HepG2 (cell line): ENCODE results near the gene SARS2. TPM values are rescaled to one million over a fixed set of nuclear protein-coding genes. Genes with fewer than 3 reads are reported as not detected.
"Not testable (repeated sequence)": the region's sequence is repeated elsewhere in the genome, so short reads cannot be mapped to it uniquely, and the experiment has no call there.

ENCODE experiments used
- ATAC-seq: fragments of 200-7000 bp; cut with Tn5 transposase; 3 replicates; pipeline ENCODE4 v1.9.1; 2020; ENCODE audit warnings: mild to moderate bottlenecking, moderate library complexity
- BruUV-seq: library from RNA; stranded (reverse); fragments of 400-500 nt; replicated peaks from 2 replicates; lab custom pipeline; 2021; lab: Mats Ljungman, UMichigan
- CTCF ChIA-PET: fragments of 300-600 bp; formaldehyde crosslinking; extraction: SDS; loops from one replicate; lab custom pipeline; 2021; ENCODE audit warnings: low total read pairs, inconsistent platforms, low intra/inter-chr PET ratio; lab: Yijun Ruan, JAX
- POLR2A ChIA-PET: fragments of 350-600 bp; sonication (Branson Sonifier 250); formaldehyde crosslinking; loops from one replicate; lab custom pipeline; 2020; ENCODE audit warnings: antibody characterized with exemption, inconsistent platforms; lab: Yijun Ruan, JAX
- DNase-seq: peaks from one replicate; pipeline ENCODE4 v3.0.0-alpha.2; 2015; ENCODE audit warnings: low spot score
- FAIRE-seq: peaks from 3 replicates; lab custom pipeline; 2011; peaks lifted over from hg19 to GRCh38; lab: Jason Lieb, UNC
- H2AFZ ChIP-seq: one replicate; pipeline ENCODE4 v1.6.1; 2011; ENCODE audit warnings: low read length, inconsistent platforms
- H3K27ac ChIP-seq: fragments of 300-600 bp; 3 replicates; pipeline ENCODE4 v1.8.0; 2011; ENCODE audit warnings: mixed run types, mild to moderate bottlenecking, mixed read lengths, low read length, inconsistent platforms; ENCODE audit not compliant: insufficient read depth; ENCODE audit errors: extremely low read length
- H3K27me3 ChIP-seq, 2 experiments: fragments of 200-600 bp in 1 of 2; 2 replicates in 1 of 2; 3 replicates in 1 of 2; pipeline versions ENCODE4 v1.6.0 to v1.8.0; 2011; ENCODE audit warnings: low read length in 2 of 2, mild to moderate bottlenecking in 2 of 2, moderate library complexity in 2 of 2, inconsistent platforms in 1 of 2; ENCODE audit not compliant: insufficient read depth in 2 of 2, control insufficient read depth in 1 of 2
- H3K36me3 ChIP-seq, 2 experiments: fragments of 200-600 bp in 1 of 2; replicated peaks in 1 of 2; 2 replicates in 1 of 2; 3 replicates in 1 of 2; pipeline versions ENCODE4 v1.5.1 to v1.8.0; 2011; ENCODE audit warnings: low read length in 2 of 2, inconsistent platforms in 1 of 2; ENCODE audit not compliant: insufficient read depth in 2 of 2, control insufficient read depth in 1 of 2
- H3K4me1 ChIP-seq: 2 replicates; pipeline ENCODE4 v1.5.1; 2012; ENCODE audit warnings: low read length, inconsistent platforms; ENCODE audit not compliant: insufficient read depth
- H3K4me2 ChIP-seq: 2 replicates; pipeline ENCODE4 v1.6.0; 2011; ENCODE audit warnings: low read depth, low read length, inconsistent platforms
- H3K4me3 ChIP-seq, 3 experiments: fragments of 200-600 bp in 1 of 3; sonication (generic), shearing (Covaris generic) in 1 of 3; replicated peaks in 1 of 3; 2 replicates each; pipeline ENCODE4 v1.5.1; 2011 to 2016; ENCODE audit warnings: low read length in 3 of 3, inconsistent platforms in 2 of 3, low read depth in 2 of 3, mild to moderate bottlenecking in 2 of 3, control low read depth in 1 of 3, mixed read lengths in 1 of 3; ENCODE audit not compliant: insufficient read depth in 1 of 3
- H3K79me2 ChIP-seq: one replicate; pipeline ENCODE4 v1.6.1; 2011; ENCODE audit warnings: low read length, inconsistent platforms; ENCODE audit not compliant: insufficient read depth
- H3K9ac ChIP-seq: 2 replicates; pipeline ENCODE4 v1.6.0; 2011; ENCODE audit warnings: mild to moderate bottlenecking, low read depth, low read length, inconsistent platforms; ENCODE audit not compliant: insufficient read depth
- H3K9me3 ChIP-seq: 2 replicates; pipeline ENCODE4 v1.5.1; 2012; ENCODE audit warnings: mild to moderate bottlenecking, low read length
- H4K20me1 ChIP-seq: 2 replicates; pipeline ENCODE4 v1.6.0; 2011; ENCODE audit warnings: inconsistent platforms, mild to moderate bottlenecking, low read length, moderate library complexity; ENCODE audit not compliant: insufficient read depth
- CEBPG ChIP-seq: IDR thresholded peaks from 2 replicates; pipeline ENCODE4 v1.6.1; 2016
- FOSL2 ChIP-seq: sonication (generic); formaldehyde crosslinking; IDR thresholded peaks from 2 replicates; pipeline ENCODE4 v1.4.0; 2020; ENCODE audit warnings: missing genetic modification reagents
- POLR2AphosphoS5 ChIP-seq: IDR thresholded peaks from 2 replicates; pipeline ENCODE4 v1.6.1; 2012; ENCODE audit warnings: low read depth, low read length
- RARA ChIP-seq: IDR thresholded peaks from 2 replicates; pipeline ENCODE4 v1.6.1; 2016; ENCODE audit warnings: missing genetic modification reagents, missing compliant biosample characterization
- SMYD3 ChIP-seq: sonication (generic); formaldehyde crosslinking; IDR thresholded peaks from 2 replicates; pipeline ENCODE4 v1.8.1; 2023; ENCODE audit warnings: mild to moderate bottlenecking, missing genetic modification reagents
- ZNF121 ChIP-seq: sonication (generic); formaldehyde crosslinking; IDR thresholded peaks from 2 replicates; pipeline ENCODE4 v1.5.0; 2020; ENCODE audit warnings: mild to moderate bottlenecking, missing genetic modification reagents
- ZNF552 ChIP-seq: sonication (generic); formaldehyde crosslinking; IDR thresholded peaks from 2 replicates; pipeline ENCODE4 v1.9.0; 2022; ENCODE audit warnings: missing genetic modification reagents, mild to moderate bottlenecking, borderline replicate concordance
- whole genome bisulfite sequencing: methylation state at CpG from one replicate; pipeline ENCODE4 v1.1.6; 2017; ENCODE audit warnings: low lambda C conversion rate; 5-methylcytosine and 5-hydroxymethylcytosine counted together
- in situ Hi-C: cut with HindIII; loops from 2 replicates; pipeline ENCODE4 v1.10.0; 2017; ENCODE audit warnings: low pct_unique_long_range_greater_than_20kb; ENCODE audit not compliant: extremely low pct_ligation_motif_present
- intact Hi-C: fragments of 100-400 bp; cut with micrococcal nuclease; formaldehyde crosslinking; loops from one replicate; pipeline ENCODE4 v1.10.0; 2022; ENCODE audit not compliant: unreplicated experiment
- polyA plus RNA-seq, 8 experiments: library from polyadenylated mRNA; depleted of rRNA in 3 of 8; stranded (reverse) in 7 of 8; unstranded in 1 of 8; fragments of >200 nt; fragmentation: Illumina TruSeq in 4 of 8; extraction: Trizol in 4 of 8; gene quantifications; 2 replicates each; pipeline versions ENCODE4 v1.2.1 to v1.2.3, GENCODE V29; 2011 to 2016; ENCODE audit warnings: low read depth in 4 of 8, missing spikeins in 1 of 8, mixed read lengths in 1 of 8; ENCODE audit not compliant: insufficient read depth in 1 of 8
- total RNA-seq, 5 experiments: library from RNA; depleted of rRNA; stranded (reverse); fragments of >200 nt; fragmentation: Illumina TruSeq; extraction: Trizol; gene quantifications; 2 replicates each; pipeline ENCODE4 v1.2.3, GENCODE V29; 2016; ENCODE audit warnings: low read depth in 1 of 5

The SARS2 gene
- total and polyA plus RNA-seq, 2 of the 13 experiments (the other 11 are each of a cell fraction or from before 2014, with no cell fraction given): 40.0 to 48.6 TPM

DNA sequence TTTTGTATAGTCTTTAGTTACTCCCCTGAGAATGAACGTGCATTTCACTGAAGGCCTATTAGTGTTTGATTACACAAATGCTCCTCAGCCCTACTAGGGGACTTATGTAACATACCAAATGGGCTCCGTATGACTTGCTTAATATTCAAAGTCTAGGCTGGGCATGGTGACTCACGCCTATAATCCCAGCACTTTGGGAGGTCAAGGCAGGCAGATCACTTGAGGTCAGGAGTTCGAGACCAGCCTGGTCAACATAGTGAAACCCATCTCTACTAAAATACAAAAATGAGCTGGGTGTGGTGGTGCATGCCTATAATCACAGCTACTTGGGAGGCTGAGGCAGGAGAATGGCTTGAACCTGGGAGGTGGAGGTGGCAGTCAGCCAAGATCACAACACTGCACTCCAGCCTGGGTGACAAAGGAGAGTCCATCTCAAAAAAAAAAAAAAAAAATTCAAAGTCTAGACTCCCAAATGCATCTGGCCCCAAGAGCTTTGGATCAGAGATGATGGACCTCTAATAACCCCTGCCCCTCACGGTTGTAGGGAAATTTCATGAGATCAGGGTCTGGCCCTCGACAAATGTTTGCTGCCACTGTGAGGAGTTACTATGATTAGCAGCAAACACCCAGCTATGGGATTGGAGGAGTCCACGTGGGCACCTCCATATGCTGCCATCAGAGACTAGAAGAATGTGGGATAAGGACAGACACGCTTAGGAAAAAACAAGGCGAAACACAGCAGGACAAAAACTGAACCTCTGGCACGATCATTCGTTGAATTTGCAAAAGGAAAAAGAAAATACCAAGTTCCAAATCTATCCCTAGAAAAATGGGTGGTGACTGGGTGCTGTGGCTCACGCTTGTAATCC is 40.3 kb upstream of the SARS2 start:
- 0 out of 2 replicates have a peak overlapping the region, but pooled peaks have one; percentile 11 for H3K4me2 ChIP-seq
- ATAC-seq (no peak), FAIRE-seq (no peak), DNase-seq (no peak)
- no TSS peak for BruUV-seq
- WGBS: 90% methylated on average over 11 of the region's 12 CpGs
- intact Hi-C loops: no loop called here
- POLR2A ChIA-PET: interaction anchor here (1.4 kb wide), 1 partner anchor 9 kb away, joined by 5 read pairs; no protein-coding TSS in a partner anchor
- H3K4me1 ChIP-seq: peaks cover 43% of the 10 kb centered on the region
- H3K36me3 ChIP-seq: peaks cover 2 to 19% of the 10 kb centered on the region in 2 experiments; a peak in 3 of 5 replicates
- H3K27ac ChIP-seq: no peak overlapping the region
- H3K79me2 ChIP-seq: peaks cover 70% of the 10 kb centered on the region
- no peak overlapping the region for H3K9ac ChIP-seq
- H3K4me3 ChIP-seq: no peak overlapping the region
- no peaks in the 10 kb centered on the region for H3K27me3 ChIP-seq
- CTCF ChIA-PET: no interaction called here
- TF ChIP-seq FOSL2 (CRISPR knock-in tag) (peak; percentile 48; the same call in 1 of the 2 replicates), SMYD3 (CRISPR knock-in tag) (no peak), POLR2AphosphoS5 (peak; percentile 10; the same call in 1 of the 2 replicates), CEBPG (CRISPR knock-in tag) (0 out of 2 replicates have a peak, but pooled peaks have one; percentile 4), RARA (CRISPR knock-in tag) (0 out of 2 replicates have a peak, but pooled peaks have one; percentile 12), ZNF552 (CRISPR knock-in tag) (no peak)
- in situ Hi-C loops: no loop called here
- H4K20me1 ChIP-seq: peaks cover 11% of the 10 kb centered on the region; the same call in 1 of the 2 replicates
- no peaks in the 10 kb centered on the region for H3K9me3 ChIP-seq
- no peak overlapping the region for H2AFZ ChIP-seq

DNA sequence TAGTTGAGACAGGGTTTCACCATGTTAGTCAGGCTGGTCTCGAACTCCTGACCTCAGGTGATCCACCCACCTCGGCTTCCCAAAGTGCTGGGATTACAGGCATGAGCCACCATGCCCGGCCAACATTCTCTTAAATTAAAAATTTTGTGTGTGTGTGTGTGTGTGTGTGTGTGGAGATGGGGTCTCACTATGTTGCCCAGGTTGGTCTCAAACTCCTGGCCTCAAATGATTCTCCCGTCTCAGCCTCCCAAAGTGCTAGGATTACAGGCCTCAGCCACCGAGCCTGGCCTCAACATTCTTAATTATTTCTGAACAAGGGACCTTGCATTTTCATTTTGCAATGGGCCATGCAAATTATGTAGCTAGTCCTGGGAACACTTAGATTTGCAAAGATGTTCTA is 35.6 kb upstream of the SARS2 start:
- intact Hi-C loops: loop anchor here (10.0 kb wide), 1 partner anchor 219 kb away; no protein-coding TSS in a partner anchor
- FAIRE-seq, ATAC-seq, H3K9me3 ChIP-seq, H3K4me2 ChIP-seq, H3K4me3 ChIP-seq, CTCF ChIA-PET, DNase-seq, H4K20me1 ChIP-seq, H3K9ac ChIP-seq, BruUV-seq, in situ Hi-C loops, H3K27ac ChIP-seq, H2AFZ ChIP-seq, H3K27me3 ChIP-seq: not testable (repeated sequence)
- POLR2A ChIA-PET: interaction anchor here (2.8 kb wide), 1 partner anchor 10 kb away, joined by 9 read pairs; the partner anchor contains the start of gene FBXO17
- peak; percentile 75 for TF ChIP-seq ZNF121
- 97% methylated on average over 5 of the region's 5 CpGs for WGBS
- H3K36me3 ChIP-seq: peaks cover 3 to 27% of the 10 kb centered on the region in 2 experiments; a peak in 4 of 5 replicates
- peaks cover 46% of the 10 kb centered on the region for H3K4me1 ChIP-seq
- peaks cover 32% of the 10 kb centered on the region for H3K79me2 ChIP-seq
